Neural progenitor cell (in vitro differentiated cells): ENCODE results near the gene CYP1A2.

Source experiments
- EZH2 ChIP-seq: fragments of 200-600 bp; sonication (generic); IDR thresholded peaks from 2 replicates; pipeline ENCODE4 v1.6.1; 2017; ENCODE audit warnings: antibody characterized with exemption, mild to moderate bottlenecking, moderate library complexity
- TF ChIP-seq, protein P1 (sequence below): fragments of 200-600 bp; sonication (generic); IDR thresholded peaks from 2 replicates; pipeline ENCODE4 v1.5.1; 2017; ENCODE audit warnings: antibody characterized with exemption, mild to moderate bottlenecking

DNA sequence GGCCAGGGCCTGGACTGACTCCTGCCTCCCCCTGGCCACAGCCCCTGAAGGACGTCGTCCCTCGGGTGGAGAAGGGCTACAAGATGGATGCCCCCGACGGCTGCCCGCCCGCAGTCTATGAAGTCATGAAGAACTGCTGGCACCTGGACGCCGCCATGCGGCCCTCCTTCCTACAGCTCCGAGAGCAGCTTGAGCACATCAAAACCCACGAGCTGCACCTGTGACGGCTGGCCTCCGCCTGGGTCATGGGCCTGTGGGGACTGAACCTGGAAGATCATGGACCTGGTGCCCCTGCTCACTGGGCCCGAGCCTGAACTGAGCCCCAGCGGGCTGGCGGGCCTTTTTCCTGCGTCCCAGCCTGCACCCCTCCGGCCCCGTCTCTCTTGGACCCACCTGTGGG lies 53.6 kb downstream of the CYP1A2 start:
- TF ChIP-seq, protein P1, sequence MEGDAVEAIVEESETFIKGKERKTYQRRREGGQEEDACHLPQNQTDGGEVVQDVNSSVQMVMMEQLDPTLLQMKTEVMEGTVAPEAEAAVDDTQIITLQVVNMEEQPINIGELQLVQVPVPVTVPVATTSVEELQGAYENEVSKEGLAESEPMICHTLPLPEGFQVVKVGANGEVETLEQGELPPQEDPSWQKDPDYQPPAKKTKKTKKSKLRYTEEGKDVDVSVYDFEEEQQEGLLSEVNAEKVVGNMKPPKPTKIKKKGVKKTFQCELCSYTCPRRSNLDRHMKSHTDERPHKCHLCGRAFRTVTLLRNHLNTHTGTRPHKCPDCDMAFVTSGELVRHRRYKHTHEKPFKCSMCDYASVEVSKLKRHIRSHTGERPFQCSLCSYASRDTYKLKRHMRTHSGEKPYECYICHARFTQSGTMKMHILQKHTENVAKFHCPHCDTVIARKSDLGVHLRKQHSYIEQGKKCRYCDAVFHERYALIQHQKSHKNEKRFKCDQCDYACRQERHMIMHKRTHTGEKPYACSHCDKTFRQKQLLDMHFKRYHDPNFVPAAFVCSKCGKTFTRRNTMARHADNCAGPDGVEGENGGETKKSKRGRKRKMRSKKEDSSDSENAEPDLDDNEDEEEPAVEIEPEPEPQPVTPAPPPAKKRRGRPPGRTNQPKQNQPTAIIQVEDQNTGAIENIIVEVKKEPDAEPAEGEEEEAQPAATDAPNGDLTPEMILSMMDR = no peak
- TF ChIP-seq EZH2 = no peak
